ENCODE data around the gene TMEM132A. TPM values are rescaled to one million over a fixed set of nuclear protein-coding genes. Genes with fewer than 3 reads are reported as not detected.

The TMEM132A gene
- total RNA-seq, 1 experiment from 2014 or later, result 140 TPM

GRCh38 chr11:60915248-60915914 lies 8.9 kb upstream of the TMEM132A start:
- BruUV-seq (replicated peaks), result TSS peak; percentile 34
- ChIA-PET POLR2A (ENCODE audit: low non-redundant PET) (no interaction called here), CTCF (interaction anchor here (0.5 kb wide), 1 partner anchor 1037 kb away, joined by 3 read pairs; no protein-coding TSS in a partner anchor)
- TF ChIP-seq EZH2 (IDR thresholded peaks at IDR 0.05; ENCODE audit: borderline replicate concordance, low read depth, low read length, poor library complexity, severe bottlenecking) (no peak), CTCF (conservative IDR thresholded peaks at IDR 0.05; ENCODE audit: low read depth, low read length) (peak; percentile 41; the same call in 1 of the 2 replicates)
- Histone ChIP-seq H3K4me3 (ENCODE audit: low read depth, low read length, poor library complexity, severe bottlenecking) (peak overlapping the region; percentile 62), H3K27me3 (replicated peaks; ENCODE audit: insufficient read depth, low read depth, low read length, poor library complexity) (no peaks in the 10 kb centered on the region), H3K36me3 (ENCODE audit: insufficient read depth, low read length, poor library complexity, severe bottlenecking) (peaks cover 8% of the 10 kb centered on the region), H3K4me1 (ENCODE audit: insufficient read depth, low read length, poor library complexity, severe bottlenecking) (peaks cover 28% of the 10 kb centered on the region), H3K9me3 (ENCODE audit: low read depth, low read length, poor library complexity, severe bottlenecking) (no peaks in the 10 kb centered on the region), H3K27ac (ENCODE audit: low read depth, low read length, poor library complexity, severe bottlenecking) (peak overlapping the region; percentile 89)
- peak; percentile 53 for DNase-seq (ENCODE audit: low spot score)
- intact Hi-C loops (cut with micrococcal nuclease; ENCODE audit: unreplicated experiment), result loop anchor here (10.0 kb wide), 1 partner anchor 1351 kb away; no protein-coding TSS in a partner anchor

GRCh38 chr11:60916669-60917206 lies 7.5 kb upstream of the TMEM132A start:
- H3K27ac ChIP-seq (ENCODE audit: low read depth, low read length, poor library complexity, severe bottlenecking), result no peak overlapping the region
- ChIA-PET POLR2A (ENCODE audit: low non-redundant PET) (no interaction called here), CTCF (no interaction called here)
- H3K36me3 ChIP-seq (ENCODE audit: insufficient read depth, low read length, poor library complexity, severe bottlenecking), result peaks cover 22% of the 10 kb centered on the region
- no peaks in the 10 kb centered on the region for H3K9me3 ChIP-seq (ENCODE audit: low read depth, low read length, poor library complexity, severe bottlenecking)
- BruUV-seq (replicated peaks), result no TSS peak
- TF ChIP-seq EZH2 (IDR thresholded peaks at IDR 0.05; ENCODE audit: borderline replicate concordance, low read depth, low read length, poor library complexity, severe bottlenecking), result no peak
- no peak for TF ChIP-seq CTCF (conservative IDR thresholded peaks at IDR 0.05; ENCODE audit: low read depth, low read length)
- no peaks in the 10 kb centered on the region for H3K27me3 ChIP-seq (replicated peaks; ENCODE audit: insufficient read depth, low read depth, low read length, poor library complexity)
- H3K4me1 ChIP-seq (ENCODE audit: insufficient read depth, low read length, poor library complexity, severe bottlenecking), result peaks cover 23% of the 10 kb centered on the region
- DNase-seq (ENCODE audit: low spot score), result no peak
- H3K4me3 ChIP-seq (ENCODE audit: low read depth, low read length, poor library complexity, severe bottlenecking), result no peak overlapping the region
- intact Hi-C loops (cut with micrococcal nuclease; ENCODE audit: unreplicated experiment), result loop anchor here (10.0 kb wide), 1 partner anchor 1352 kb away; no protein-coding TSS in a partner anchor

- no peak overlapping the region for H3K4me3 ChIP-seq (ENCODE audit: low read depth, low read length, poor library complexity, severe bottlenecking)
- H3K27ac ChIP-seq (ENCODE audit: low read depth, low read length, poor library complexity, severe bottlenecking), result no peak overlapping the region
- DNase-seq (ENCODE audit: low spot score), result no peak
- POLR2A ChIA-PET (ENCODE audit: low non-redundant PET), result no interaction called here
- no peaks in the 10 kb centered on the region for H3K27me3 ChIP-seq (replicated peaks; ENCODE audit: insufficient read depth, low read depth, low read length, poor library complexity)
- CTCF ChIA-PET, result no interaction called here
- intact Hi-C loops (cut with micrococcal nuclease; ENCODE audit: unreplicated experiment), result loop anchor here (10.0 kb wide), 1 partner anchor 1352 kb away; no protein-coding TSS in a partner anchor
- H3K36me3 ChIP-seq (ENCODE audit: insufficient read depth, low read length, poor library complexity, severe bottlenecking), result peaks cover 26% of the 10 kb centered on the region
- TF ChIP-seq CTCF (conservative IDR thresholded peaks at IDR 0.05; ENCODE audit: low read depth, low read length), result no peak
- no peak for TF ChIP-seq EZH2 (IDR thresholded peaks at IDR 0.05; ENCODE audit: borderline replicate concordance, low read depth, low read length, poor library complexity, severe bottlenecking)
- BruUV-seq (replicated peaks), result no TSS peak
- no peaks in the 10 kb centered on the region for H3K9me3 ChIP-seq (ENCODE audit: low read depth, low read length, poor library complexity, severe bottlenecking)
- peaks cover 23% of the 10 kb centered on the region for H3K4me1 ChIP-seq (ENCODE audit: insufficient read depth, low read length, poor library complexity, severe bottlenecking)
Observed at GRCh38 chr11:60917267-60917666, 7.0 kb upstream of the TMEM132A start.
